ENCODE data around the gene LEF1. TPM values are rescaled to one million over a fixed set of nuclear protein-coding genes. Genes with fewer than 3 reads are reported as not detected.

LEF1 gene
- total and polyA plus RNA-seq, 8 donors = 0.81 to 11.0 (median 3.0) TPM; not detected in 2

- H3K4me1 ChIP-seq = no peaks in the 10 kb centered on the region
- intact Hi-C loops (cut with DNase I; ENCODE audit: low total_unique reads) = no loop called here
- TF ChIP-seq POLR2A (IDR thresholded peaks at IDR 0.05) = no peak
- no peak for DNase-seq
- no peak overlapping the region for H3K4me3 ChIP-seq
- no peak overlapping the region for H3K27ac ChIP-seq
- H3K36me3 ChIP-seq = no peaks in the 10 kb centered on the region
- H3K27me3 ChIP-seq = peaks cover 0 to 9% (median 3%) of the 10 kb centered on the region in 3 donors
- no peaks in the 10 kb centered on the region for H3K9me3 ChIP-seq
These were observed 39.5 kb downstream of the LEF1 start for GRCh38 chr4:108129196-108129595.

- intact Hi-C loops (cut with DNase I; ENCODE audit: low total_unique reads) = no loop called here
- 76 to 91% (median 84%) methylated on average over 3 of the region's 3 CpGs for WGBS, 5 donors
These were observed 41.9 kb downstream of the LEF1 start for GRCh38 chr4:108126806-108127205.

GRCh38 chr4:108120789-108121188 lies 47.9 kb downstream of the LEF1 start:
- Histone ChIP-seq H3K27me3 (no peaks in the 10 kb centered on the region), H3K4me3 (no peak overlapping the region), H3K9me3 (no peaks in the 10 kb centered on the region), H3K36me3 (no peaks in the 10 kb centered on the region), H3K4me1 (no peaks in the 10 kb centered on the region), H3K27ac (no peak overlapping the region)
- WGBS, 5 donors = 89 to 92% (median 92%) methylated on average over 2 of the region's 2 CpGs
- TF ChIP-seq CTCF (IDR thresholded peaks at IDR 0.05) = no peak
- TF ChIP-seq POLR2A (IDR thresholded peaks at IDR 0.05) = no peak
- no peak for TF ChIP-seq POLR2AphosphoS5 (IDR thresholded peaks at IDR 0.05)
- no peak for TF ChIP-seq EP300 (IDR thresholded peaks at IDR 0.05)
- intact Hi-C loops (cut with DNase I; ENCODE audit: low total_unique reads) = no loop called here
- no peak for DNase-seq

More at GRCh38 chr4:108126806-108127205, 41.9 kb downstream of the LEF1 start:
- Histone ChIP-seq H3K4me1 (no peaks in the 10 kb centered on the region), H3K9me3 (no peaks in the 10 kb centered on the region), H3K27me3 (no peaks in the 10 kb centered on the region), H3K36me3 (no peaks in the 10 kb centered on the region), H3K4me3 (no peak overlapping the region), H3K27ac (no peak overlapping the region)
- TF ChIP-seq EP300 (IDR thresholded peaks at IDR 0.05) (no peak), POLR2A (IDR thresholded peaks at IDR 0.05) (no peak), POLR2AphosphoS5 (IDR thresholded peaks at IDR 0.05) (no peak), CTCF (IDR thresholded peaks at IDR 0.05) (no peak)
- DNase-seq = no peak

GRCh38 chr4:108119199-108119800 lies 49.4 kb downstream of the LEF1 start:
- H3K9me3 ChIP-seq = no peaks in the 10 kb centered on the region
- intact Hi-C loops (cut with DNase I; ENCODE audit: low total_unique reads) = no loop called here
- DNase-seq = no peak
- no peak overlapping the region for H3K4me3 ChIP-seq
- H3K27ac ChIP-seq = no peak overlapping the region
- TF ChIP-seq CTCF (IDR thresholded peaks at IDR 0.05) (no peak), POLR2A (IDR thresholded peaks at IDR 0.05) (no peak), POLR2AphosphoS5 (IDR thresholded peaks at IDR 0.05) (no peak), EP300 (IDR thresholded peaks at IDR 0.05) (no peak)
- H3K36me3 ChIP-seq = no peaks in the 10 kb centered on the region
- no peaks in the 10 kb centered on the region for H3K27me3 ChIP-seq
- no peaks in the 10 kb centered on the region for H3K4me1 ChIP-seq
- WGBS, 5 donors = 89 to 92% (median 90%) methylated on average over 2 of the region's 2 CpGs

- no peak overlapping the region for H3K27ac ChIP-seq
- no peak overlapping the region for H3K4me3 ChIP-seq
- H3K9me3 ChIP-seq = no peaks in the 10 kb centered on the region
- DNase-seq = no peak
- 34 to 49% (median 43%) methylated on average over 3 of the region's 3 CpGs for WGBS, 5 donors
- intact Hi-C loops (cut with DNase I; ENCODE audit: low total_unique reads) = no loop called here
- no peaks in the 10 kb centered on the region for H3K36me3 ChIP-seq
- TF ChIP-seq POLR2AphosphoS5 (IDR thresholded peaks at IDR 0.05) = no peak
- TF ChIP-seq EP300 (IDR thresholded peaks at IDR 0.05) = no peak
- no peak for TF ChIP-seq CTCF (IDR thresholded peaks at IDR 0.05)
- TF ChIP-seq POLR2A (IDR thresholded peaks at IDR 0.05) = no peak
- H3K27me3 ChIP-seq = no peaks in the 10 kb centered on the region
- H3K4me1 ChIP-seq = no peaks in the 10 kb centered on the region
These were observed 50.2 kb downstream of the LEF1 start for GRCh38 chr4:108118505-108118904.

All from stomach (tissue), 9 donors.